ENCODE data around the gene RGS9.

DNA sequence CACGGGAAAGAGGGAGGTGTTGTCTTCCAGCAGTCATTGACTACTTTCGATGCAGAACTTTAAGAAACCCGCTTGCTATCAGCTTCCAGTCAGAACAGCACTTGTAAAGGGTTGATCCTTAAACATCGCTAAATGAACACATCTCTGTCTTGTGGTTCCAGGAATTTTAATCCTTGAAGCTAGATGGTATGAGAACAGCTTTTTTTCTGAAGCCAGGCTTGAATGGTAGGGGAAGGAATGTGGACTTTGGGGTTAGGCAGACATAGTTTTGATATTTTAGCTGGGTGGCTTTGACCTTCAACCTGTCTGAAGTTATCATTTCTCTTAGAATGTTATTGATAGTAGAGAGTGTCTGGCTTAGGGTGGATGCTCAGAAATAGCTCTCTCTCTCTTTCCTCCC, 81.1 kb downstream of the RGS9 start:
- TF ChIP-seq, protein P1, sequence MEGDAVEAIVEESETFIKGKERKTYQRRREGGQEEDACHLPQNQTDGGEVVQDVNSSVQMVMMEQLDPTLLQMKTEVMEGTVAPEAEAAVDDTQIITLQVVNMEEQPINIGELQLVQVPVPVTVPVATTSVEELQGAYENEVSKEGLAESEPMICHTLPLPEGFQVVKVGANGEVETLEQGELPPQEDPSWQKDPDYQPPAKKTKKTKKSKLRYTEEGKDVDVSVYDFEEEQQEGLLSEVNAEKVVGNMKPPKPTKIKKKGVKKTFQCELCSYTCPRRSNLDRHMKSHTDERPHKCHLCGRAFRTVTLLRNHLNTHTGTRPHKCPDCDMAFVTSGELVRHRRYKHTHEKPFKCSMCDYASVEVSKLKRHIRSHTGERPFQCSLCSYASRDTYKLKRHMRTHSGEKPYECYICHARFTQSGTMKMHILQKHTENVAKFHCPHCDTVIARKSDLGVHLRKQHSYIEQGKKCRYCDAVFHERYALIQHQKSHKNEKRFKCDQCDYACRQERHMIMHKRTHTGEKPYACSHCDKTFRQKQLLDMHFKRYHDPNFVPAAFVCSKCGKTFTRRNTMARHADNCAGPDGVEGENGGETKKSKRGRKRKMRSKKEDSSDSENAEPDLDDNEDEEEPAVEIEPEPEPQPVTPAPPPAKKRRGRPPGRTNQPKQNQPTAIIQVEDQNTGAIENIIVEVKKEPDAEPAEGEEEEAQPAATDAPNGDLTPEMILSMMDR (IDR thresholded peaks at IDR 0.05; ENCODE audit: low read length) = no peak
- TF ChIP-seq EZH2 (optimal IDR thresholded peaks at IDR 0.05; ENCODE audit: low read depth, low read length) = no peak

All from MM.1S (cell line).